Stimulated activated CD4-positive, alpha-beta T cell treated with anti-CD3 and anti-CD28 coated beads, Interleukin-4, amount 100 ng/mL, for 24 hours (primary cell): Measurements from ENCODE around the gene CIPC.
A peak's percentile ranks its signal among the peaks of the same experiment; 100 is the strongest.

Experiments used
- DNase-seq: peaks from one replicate; pipeline ENCODE4 v3.0.0-alpha.2; 2020

The CIPC gene

GRCh38 chr14:77128414-77128891 lies 30.4 kb downstream of the CIPC start:
- DNase-seq = no peak

DNA sequence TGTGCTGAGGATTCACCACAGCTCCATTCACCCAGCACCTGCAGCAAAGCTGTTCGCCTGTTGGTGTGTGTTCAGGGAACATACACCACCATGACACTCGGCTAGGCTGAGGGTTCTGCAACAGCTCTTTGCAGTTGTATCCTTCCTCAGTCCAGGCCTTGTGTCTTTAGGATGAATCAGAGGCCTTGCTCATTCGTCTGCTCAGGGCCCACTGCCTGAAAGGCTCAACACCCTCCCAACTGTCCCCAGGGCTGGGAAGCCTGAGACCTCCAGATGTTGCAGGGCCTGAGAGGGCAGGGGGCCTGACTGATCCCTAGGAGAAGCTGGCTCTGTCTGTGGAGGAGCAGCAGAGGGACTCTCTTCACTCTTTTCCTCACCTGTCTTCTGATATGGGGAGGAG lies 32.3 kb downstream of the CIPC start:
- DNase-seq = no peak

GRCh38 chr14:77131206-77131605 lies 33.1 kb downstream of the CIPC start:
- no peak for DNase-seq

DNA sequence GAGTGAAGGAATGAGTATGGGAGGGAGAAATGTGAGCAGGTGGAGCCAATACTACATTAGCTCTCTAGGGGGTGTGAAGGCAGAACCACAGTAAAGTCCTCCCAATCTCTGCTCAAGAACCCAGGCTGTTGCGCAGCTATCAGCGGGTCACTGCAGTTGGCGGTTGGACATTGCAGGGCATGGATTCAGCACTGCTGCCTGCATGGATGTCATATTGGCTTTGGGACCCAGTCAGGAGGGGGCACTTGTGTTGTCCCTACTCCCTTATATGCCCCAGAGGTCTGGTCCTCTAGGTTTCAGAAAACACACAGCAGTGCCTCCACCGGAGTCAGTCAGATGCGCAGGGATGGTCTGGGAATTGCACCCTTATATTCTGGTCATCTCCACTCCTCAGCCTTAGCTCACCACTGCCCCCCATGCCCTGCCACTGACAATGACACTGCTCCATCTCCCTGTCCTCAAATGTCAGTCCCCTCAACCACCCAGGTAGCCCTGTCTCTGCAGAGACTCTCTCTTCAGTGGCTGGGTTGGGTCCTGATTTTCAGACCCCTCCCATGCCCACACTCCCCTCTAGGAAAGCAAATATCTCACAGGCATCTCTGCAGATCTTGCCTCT lies 33.9 kb downstream of the CIPC start:
- no peak for DNase-seq

GRCh38 chr14:77133720-77134338 lies 35.8 kb downstream of the CIPC start:
- DNase-seq = peak; percentile 55

- DNase-seq = no peak
These were observed 41.0 kb downstream of the CIPC start for GRCh38 chr14:77139022-77139421.

- peak; percentile 41 for DNase-seq
These were observed 41.7 kb downstream of the CIPC start for GRCh38 chr14:77139540-77140358.

DNA sequence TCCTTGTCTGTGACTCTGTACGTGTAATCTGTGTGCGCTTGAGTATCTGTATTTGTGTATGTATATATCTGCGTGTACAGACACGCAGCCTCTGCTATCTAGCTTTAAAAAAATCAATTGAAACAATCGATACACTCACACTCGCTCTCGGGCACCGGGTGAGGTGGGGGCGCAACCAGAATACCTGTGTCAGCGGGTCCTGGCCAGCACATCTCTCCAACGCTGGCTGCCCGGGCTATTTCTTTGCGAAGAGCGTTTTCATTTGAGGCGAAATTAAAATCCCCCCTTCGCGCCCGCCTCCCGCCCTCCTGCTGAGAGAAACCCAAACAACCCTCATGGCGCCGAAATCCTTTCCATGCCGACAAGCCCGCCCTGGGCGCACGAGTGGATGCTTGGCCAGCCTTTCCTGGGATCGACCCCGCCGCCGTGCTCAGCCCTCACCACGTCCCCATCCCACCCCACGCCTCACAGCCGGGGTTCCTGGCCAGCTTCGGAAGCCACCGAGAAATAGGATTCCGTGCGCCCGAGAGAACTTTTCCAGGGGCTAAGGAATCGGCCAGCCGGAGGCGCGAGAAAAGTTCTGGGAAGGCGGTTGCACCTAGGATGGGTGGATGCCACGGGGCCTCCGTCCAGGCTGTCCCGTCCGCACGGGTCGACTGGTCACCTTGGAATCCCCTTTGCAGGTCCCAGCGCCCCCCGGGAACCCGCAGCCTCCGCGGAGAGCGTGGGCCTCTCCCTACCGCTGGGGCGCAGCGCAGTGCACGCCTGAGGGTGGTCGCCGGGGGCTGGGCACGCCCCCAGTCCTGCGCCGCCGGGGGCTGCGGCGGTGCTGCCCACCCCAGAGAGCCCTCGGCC lies 42.5 kb downstream of the CIPC start:
- DNase-seq = no peak

DNA sequence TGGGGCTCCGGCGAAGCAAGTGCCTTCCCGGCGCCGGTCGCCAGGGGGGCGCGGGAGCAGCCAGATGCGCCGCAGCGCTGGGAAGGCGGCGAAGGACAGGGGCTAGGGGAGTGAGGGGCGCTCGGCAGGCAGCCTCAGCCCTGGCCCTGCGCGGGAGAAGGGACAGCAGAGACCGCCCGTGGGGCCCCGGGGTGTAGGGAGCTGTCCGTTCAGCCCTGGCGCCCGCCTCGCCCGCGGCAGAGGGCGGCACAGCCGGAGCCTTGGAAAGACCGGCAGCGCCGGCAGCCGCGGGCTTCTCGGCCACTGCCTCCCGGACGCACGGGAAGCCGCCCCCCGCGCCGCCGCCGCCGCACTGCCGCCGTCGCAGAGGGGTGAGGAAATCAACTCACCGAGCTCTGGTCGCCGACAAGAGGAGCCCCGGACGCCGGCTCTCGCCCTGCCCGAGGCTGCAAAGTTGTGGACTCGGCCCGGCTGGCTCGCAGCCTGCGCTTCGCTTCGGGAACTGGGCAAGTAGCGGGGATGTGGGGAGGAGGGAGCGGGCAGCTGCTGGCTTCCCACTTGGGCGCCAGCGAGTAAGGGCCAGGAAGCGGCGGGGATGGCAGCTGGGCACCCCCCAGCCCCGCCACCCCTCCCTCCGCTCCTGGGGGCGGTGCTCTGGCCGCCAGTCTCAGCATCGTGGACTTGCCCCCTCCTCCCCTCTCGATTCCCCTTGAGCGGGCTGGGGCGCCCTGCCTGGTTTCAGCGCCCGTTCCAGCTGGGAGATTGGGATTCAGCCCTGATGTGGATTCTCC lies 43.4 kb downstream of the CIPC start, which contains the start of gene ZDHHC22:
TSS of gene ZDHHC22 (minus strand) at position 578 of the 791 bp plus-strand sequence. CDS start 2,053 bp downstream, outside the sequence.
- DNase-seq = no peak

GRCh38 chr14:77142005-77142800 lies 44.1 kb downstream of the CIPC start:
- no peak for DNase-seq

DNA sequence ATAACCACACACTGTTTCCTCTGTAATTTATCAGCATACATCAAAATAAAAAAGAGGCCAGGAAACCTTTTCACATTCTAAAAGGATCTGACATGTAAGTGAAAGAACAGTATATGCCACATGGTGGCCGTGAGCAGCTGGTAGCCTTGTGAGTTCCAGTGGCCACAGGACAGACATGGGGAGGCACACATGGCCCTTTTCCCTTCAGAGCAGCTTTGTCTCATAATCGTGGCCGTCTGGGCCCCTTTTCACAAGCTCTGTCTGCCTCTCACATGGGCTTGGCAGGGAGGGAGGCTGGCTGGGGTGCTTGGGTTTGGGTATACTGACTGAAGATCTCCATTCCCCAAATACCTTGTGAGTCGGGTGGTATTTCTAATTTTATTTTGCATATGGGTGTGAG lies 45.0 kb downstream of the CIPC start:
- no peak for DNase-seq

- DNase-seq = no peak
These were observed 46.5 kb downstream of the CIPC start for GRCh38 chr14:77144412-77145115.

GRCh38 chr14:77145975-77146740 lies 48.1 kb downstream of the CIPC start:
- no peak for DNase-seq

- DNase-seq = no peak
These were observed 50.6 kb downstream of the CIPC start for GRCh38 chr14:77148510-77149231.

DNA sequence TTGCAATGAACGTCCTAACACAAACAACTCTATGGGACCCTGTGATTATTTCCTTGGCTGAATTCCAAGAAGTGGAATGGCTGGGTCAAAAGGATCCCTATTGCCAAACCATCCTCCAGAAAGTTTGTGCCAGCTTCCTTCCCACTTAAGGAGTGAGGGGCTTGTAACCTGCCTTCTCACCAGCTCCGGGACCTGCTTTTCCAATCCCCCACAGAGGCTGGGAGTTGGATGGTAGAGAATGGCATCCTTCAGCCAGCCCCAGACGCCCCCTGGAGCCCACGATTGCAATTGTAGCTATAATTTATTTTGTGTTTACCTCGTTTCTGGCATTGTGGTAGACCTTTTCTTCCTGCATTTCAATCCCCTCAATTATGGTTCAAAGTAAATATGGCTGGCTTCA lies 53.2 kb downstream of the CIPC start:
- no peak for DNase-seq

DNA sequence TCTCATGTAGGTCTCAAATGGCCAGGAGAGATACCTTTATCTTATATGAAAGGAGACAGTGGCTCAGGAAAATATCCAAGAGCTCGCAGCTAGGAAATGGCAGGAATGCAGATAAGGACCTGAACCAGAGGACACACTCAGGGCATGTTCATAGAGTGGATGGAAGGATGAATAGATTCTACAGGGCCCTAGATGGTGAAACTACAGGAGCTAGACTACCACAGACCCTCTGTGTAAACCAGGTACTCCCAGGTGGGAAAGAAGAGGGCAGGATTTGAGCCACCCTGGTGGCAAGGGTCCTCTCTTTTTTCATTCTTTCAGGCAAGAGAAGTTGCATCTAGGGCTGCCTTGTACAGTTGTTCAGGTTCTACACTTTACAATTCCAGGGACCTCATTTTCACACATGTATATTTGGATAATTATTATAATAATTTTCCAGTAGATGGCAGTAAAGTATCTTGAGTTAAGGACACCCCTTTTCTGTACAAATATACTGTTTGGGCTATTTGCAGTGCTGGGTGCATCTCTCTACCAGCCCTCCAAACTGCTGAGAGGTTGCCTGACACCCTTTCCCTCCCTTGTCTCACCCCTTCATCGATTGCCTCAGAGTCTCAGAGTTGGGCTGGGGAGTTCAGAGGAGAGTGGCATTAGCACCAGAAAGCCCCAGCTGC lies 54.0 kb downstream of the CIPC start:
- DNase-seq = no peak

DNA sequence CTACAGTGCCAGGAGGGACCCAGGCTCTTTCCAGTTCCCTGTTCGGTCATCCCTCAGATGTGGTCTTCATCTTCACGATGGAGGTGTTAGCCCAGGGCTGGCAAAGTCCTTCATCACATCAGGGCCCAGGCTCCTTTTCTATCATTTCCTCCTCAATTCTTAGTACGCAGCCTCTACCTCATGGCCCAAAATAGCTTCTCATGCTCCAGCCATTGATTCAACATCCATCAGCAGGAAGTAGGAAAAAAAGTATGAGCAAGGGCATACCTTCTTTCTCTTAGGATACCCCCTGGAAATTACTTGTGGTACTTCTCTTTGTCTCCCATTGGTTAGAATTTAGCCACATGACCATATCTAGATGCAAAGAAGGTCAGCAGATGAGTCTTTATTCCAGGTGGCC lies 55.7 kb downstream of the CIPC start:
- no peak for DNase-seq

- no peak for DNase-seq
These were observed 56.4 kb downstream of the CIPC start for GRCh38 chr14:77154421-77154820.
